Suprapubic skin (tissue), 4 donors: ENCODE measurements around the gene MNT. TPM values are rescaled to one million over a fixed set of nuclear protein-coding genes. Genes with fewer than 3 reads are reported as not detected.
A peak's percentile ranks its signal among the peaks of the same experiment; 100 is the strongest.

Source experiments
- DNase-seq, 2 donors: peaks; one replicate each; pipeline ENCODE4 v3.0.0-alpha.2; 2019; ENCODE audit warnings: low spot score in 2 of 2
- H3K27ac ChIP-seq: fragments of 200-600 bp; sonication (generic); one replicate; pipeline ENCODE4 v1.5.1; 2019
- H3K27me3 ChIP-seq: fragments of 200-600 bp; sonication (generic); one replicate; pipeline ENCODE4 v1.5.1; 2019
- H3K36me3 ChIP-seq: fragments of 200-600 bp; sonication (generic); one replicate; pipeline ENCODE4 v1.5.1; 2019
- H3K4me1 ChIP-seq: fragments of 200-600 bp; sonication (generic); one replicate; pipeline ENCODE4 v1.5.1; 2019
- H3K4me3 ChIP-seq: fragments of 200-600 bp; sonication (generic); one replicate; pipeline ENCODE4 v1.5.1; 2019; ENCODE audit warnings: mild to moderate bottlenecking
- H3K9me3 ChIP-seq: fragments of 200-600 bp; sonication (generic); one replicate; pipeline ENCODE4 v1.5.1; 2019
- CTCF ChIP-seq, 2 donors: fragments of 200-600 bp in 1 of 2; fragments of 450-650 bp in 1 of 2; sonication (generic) in 1 of 2; IDR thresholded peaks; one replicate each; pipeline ENCODE4 v1.5.1; 2016 to 2019; ENCODE audit warnings: antibody characterized with exemption in 2 of 2, mild to moderate bottlenecking in 1 of 2, moderate library complexity in 1 of 2
- EP300 ChIP-seq: sonication (generic); formaldehyde crosslinking; IDR thresholded peaks from one replicate; pipeline ENCODE4 v1.6.1; 2017; ENCODE audit warnings: antibody characterized with exemption
- POLR2A ChIP-seq, 2 donors: fragments of 450-650 bp; IDR thresholded peaks; one replicate each; pipeline ENCODE4 v1.6.1; 2017; ENCODE audit warnings: antibody characterized with exemption in 2 of 2, mild to moderate bottlenecking in 2 of 2, moderate library complexity in 2 of 2
- POLR2AphosphoS5 ChIP-seq, 3 donors: sonication (generic); formaldehyde crosslinking; IDR thresholded peaks; one replicate each; pipeline ENCODE4 v1.6.1; 2017; ENCODE audit warnings: antibody characterized with exemption in 3 of 3
- WGBS: methylation state at CpG from one replicate; pipeline ENCODE4 v1.1.5; 2018; 5-methylcytosine and 5-hydroxymethylcytosine counted together
- total RNA-seq, 4 donors: library from RNA; depleted of rRNA; stranded (reverse); fragments of >200 nt; gene quantifications; one replicate each; pipeline ENCODE4 v1.1.0, GENCODE V29; 2016

Gene MNT
- total RNA-seq, 4 donors from 2014 or later = 20.9 to 50.0 (median 44.1) TPM

GRCh38 chr17:2400474-2400866 lies 390 bp downstream of the MNT start:
- DNase-seq = peak in 1 of 2 donors; percentile 83
- Histone ChIP-seq H3K9me3 (no peaks in the 10 kb centered on the region), H3K4me3 (peak overlapping the region; percentile 91), H3K27me3 (no peaks in the 10 kb centered on the region), H3K27ac (peak overlapping the region; percentile 99), H3K36me3 (no peaks in the 10 kb centered on the region), H3K4me1 (peaks cover 73% of the 10 kb centered on the region)
- no peak for TF ChIP-seq POLR2AphosphoS5 (IDR thresholded peaks at IDR 0.05)
- TF ChIP-seq CTCF (IDR thresholded peaks at IDR 0.05) = no peak
- TF ChIP-seq EP300 = no peak
- TF ChIP-seq POLR2A (IDR thresholded peaks at IDR 0.05) = no peak
- 0% methylated on average over 22 of the region's 43 CpGs for WGBS

GRCh38 chr17:2399572-2400473 lies 1.0 kb downstream of the MNT start:
- Histone ChIP-seq H3K36me3 (no peaks in the 10 kb centered on the region), H3K4me3 (peak overlapping the region; percentile 91), H3K27ac (peak overlapping the region; percentile 99), H3K4me1 (peaks cover 73% of the 10 kb centered on the region), H3K27me3 (no peaks in the 10 kb centered on the region), H3K9me3 (no peaks in the 10 kb centered on the region)
- DNase-seq = peak; percentile 97
- 0% methylated on average over 16 of the region's 82 CpGs for WGBS
- TF ChIP-seq EP300 (peak; percentile 70), CTCF (IDR thresholded peaks at IDR 0.05) (no peak), POLR2AphosphoS5 (IDR thresholded peaks at IDR 0.05) (peak in 2 of 3 donors; percentile 35 to 76), POLR2A (IDR thresholded peaks at IDR 0.05) (peak; percentile 74 to 88)

DNA sequence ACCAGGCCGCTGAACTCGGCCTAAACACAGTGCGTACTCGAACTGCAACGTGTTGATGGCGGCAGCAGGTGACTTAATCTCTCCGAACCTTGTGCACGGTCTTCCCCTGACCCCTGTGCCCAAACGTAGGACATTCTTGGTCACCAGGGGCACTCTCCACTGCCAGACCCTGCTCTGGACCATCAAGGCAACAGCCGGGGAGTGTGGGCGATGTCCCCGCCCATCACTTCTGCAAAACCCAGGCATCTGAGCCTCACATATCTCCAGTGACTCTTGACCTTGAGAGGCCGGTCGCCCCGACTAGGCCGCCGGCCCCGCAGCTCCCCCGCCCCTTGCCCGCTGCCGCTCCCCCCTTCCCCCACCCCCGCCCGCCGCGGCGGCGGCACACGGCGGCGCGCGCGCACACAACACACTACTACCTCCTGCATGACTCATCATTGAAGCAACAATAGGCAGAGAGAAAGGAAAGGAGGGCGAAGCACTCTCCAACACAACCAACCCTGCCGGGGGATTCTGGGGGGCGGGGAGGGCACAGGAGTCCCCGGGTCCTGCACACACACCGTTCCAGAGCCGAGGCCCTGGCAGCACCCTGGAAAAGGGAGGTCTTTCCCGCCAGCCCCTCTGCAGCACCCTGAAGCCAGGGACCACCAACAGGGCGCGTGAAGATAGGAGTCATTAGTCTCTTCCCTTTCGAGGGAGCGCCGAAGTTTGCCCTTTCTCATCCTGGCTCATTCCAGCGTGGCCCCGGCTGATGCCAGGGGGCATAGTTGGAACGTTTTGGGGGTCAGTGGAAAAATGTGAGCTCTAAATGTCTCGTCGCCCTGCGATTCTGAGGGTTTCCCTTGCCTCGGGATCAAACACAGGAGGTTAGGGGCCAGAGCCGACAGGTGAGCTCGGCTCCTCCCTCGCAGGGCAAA lies 1.9 kb downstream of the MNT start:
- 31% methylated on average over 18 of the region's 55 CpGs for WGBS
- peak in 1 of 2 donors; percentile 85 for DNase-seq
- H3K4me3 ChIP-seq = peak overlapping the region; percentile 91
- H3K27ac ChIP-seq = peak overlapping the region; percentile 99
- no peaks in the 10 kb centered on the region for H3K9me3 ChIP-seq
- H3K27me3 ChIP-seq = no peaks in the 10 kb centered on the region
- H3K4me1 ChIP-seq = peaks cover 73% of the 10 kb centered on the region
- H3K36me3 ChIP-seq = no peaks in the 10 kb centered on the region
- no peak for TF ChIP-seq CTCF (IDR thresholded peaks at IDR 0.05)
- no peak for TF ChIP-seq POLR2A (IDR thresholded peaks at IDR 0.05)
- TF ChIP-seq POLR2AphosphoS5 (IDR thresholded peaks at IDR 0.05) = no peak
- TF ChIP-seq EP300 = no peak

DNA sequence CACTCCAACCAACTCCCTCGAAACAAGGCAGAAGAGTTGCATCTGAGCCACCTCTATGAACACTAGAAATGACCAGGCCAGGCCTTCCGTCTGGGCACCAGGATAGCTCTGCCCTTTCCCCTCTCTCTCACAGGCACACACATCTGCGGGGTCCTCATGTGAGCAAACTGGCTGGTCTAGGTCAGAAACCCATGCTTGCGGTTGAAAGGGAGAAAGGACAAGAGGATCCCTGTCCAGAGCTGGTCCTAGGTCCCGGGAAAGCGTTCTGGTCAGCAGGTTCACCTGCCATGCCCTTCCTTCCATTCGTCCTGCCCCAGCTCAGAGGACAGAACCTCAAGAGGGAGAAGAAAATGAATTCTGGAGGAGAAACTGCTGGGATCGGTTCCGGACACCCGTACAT lies 2.7 kb downstream of the MNT start:
- peak overlapping the region; percentile 99 for H3K27ac ChIP-seq
- H3K27me3 ChIP-seq = no peaks in the 10 kb centered on the region
- DNase-seq = no peak
- no peak for TF ChIP-seq EP300
- TF ChIP-seq POLR2A (IDR thresholded peaks at IDR 0.05) = no peak
- TF ChIP-seq POLR2AphosphoS5 (IDR thresholded peaks at IDR 0.05) = no peak
- TF ChIP-seq CTCF (IDR thresholded peaks at IDR 0.05) = no peak
- H3K4me1 ChIP-seq = peaks cover 68% of the 10 kb centered on the region
- WGBS = 83% methylated on average over 10 of the region's 10 CpGs
- H3K4me3 ChIP-seq = peak overlapping the region; percentile 91
- H3K9me3 ChIP-seq = no peaks in the 10 kb centered on the region
- H3K36me3 ChIP-seq = no peaks in the 10 kb centered on the region
